Osteocyte (in vitro differentiated cells): ENCODE results near the gene MEF2C. TPM values are rescaled to one million over a fixed set of nuclear protein-coding genes. Genes with fewer than 3 reads are reported as not detected.

ENCODE experiments used
- DNase-seq: peaks from one replicate; pipeline ENCODE4 v3.0.0; 2021; ENCODE audit warnings: mixed read lengths; ENCODE audit not compliant: unreplicated experiment; ENCODE audit errors: extremely low spot score
- H3K27ac Mint-ChIP-seq: one replicate; pipeline ENCODE4 v1.8.0; 2021; ENCODE audit warnings: mild to moderate bottlenecking, mixed read lengths; ENCODE audit not compliant: unreplicated experiment
- H3K27me3 Mint-ChIP-seq: one replicate; pipeline ENCODE4 v1.8.0; 2021; ENCODE audit warnings: mixed read lengths; ENCODE audit not compliant: unreplicated experiment
- H3K36me3 Mint-ChIP-seq: one replicate; pipeline ENCODE4 v1.8.0; 2021; ENCODE audit warnings: mixed read lengths; ENCODE audit not compliant: unreplicated experiment
- H3K4me1 Mint-ChIP-seq: one replicate; pipeline ENCODE4 v1.8.0; 2021; ENCODE audit warnings: mixed read lengths; ENCODE audit not compliant: unreplicated experiment
- H3K4me3 Mint-ChIP-seq: one replicate; pipeline ENCODE4 v1.8.0; 2021; ENCODE audit warnings: mild to moderate bottlenecking, moderate library complexity, mixed read lengths; ENCODE audit not compliant: unreplicated experiment
- H3K9me3 Mint-ChIP-seq: one replicate; pipeline ENCODE4 v1.8.0; 2021; ENCODE audit warnings: mixed read lengths; ENCODE audit not compliant: unreplicated experiment
- total RNA-seq: library from RNA; stranded (reverse); gene quantifications from 2 replicates; pipeline ENCODE4 v1.2.1, GENCODE V29; 2021
- TF ChIP-seq, protein P1 (sequence below): fragments of 200-600 bp; sonication (generic); IDR thresholded peaks from 2 replicates; pipeline ENCODE4 v1.5.0; 2021; ENCODE audit warnings: antibody characterized with exemption, mild to moderate bottlenecking, moderate library complexity

Gene MEF2C
- total RNA-seq, 1 donor from 2014 or later: 9.4 TPM

DNA sequence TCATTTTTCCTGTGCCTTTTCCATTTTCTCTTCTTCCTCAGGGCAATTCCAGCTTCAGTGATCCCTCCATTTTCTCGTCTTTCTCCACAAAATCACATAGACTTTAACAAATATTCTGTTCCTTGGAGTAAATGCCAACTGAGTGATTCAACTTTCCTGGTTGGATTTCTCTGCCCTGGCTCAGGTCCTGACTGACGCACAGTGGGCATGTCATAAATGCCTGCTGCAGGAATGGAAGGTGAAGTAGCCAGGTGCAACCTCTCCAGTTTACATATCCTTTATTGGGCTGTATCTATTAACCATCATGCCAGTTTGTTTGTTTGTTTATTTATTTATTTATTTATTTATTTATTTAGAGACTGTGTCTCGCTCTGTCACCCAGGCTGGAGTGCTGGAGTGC, 95.1 kb downstream of the MEF2C start:
- H3K4me3 Mint-ChIP-seq: no peak overlapping the region
- H3K36me3 Mint-ChIP-seq: no peaks in the 10 kb centered on the region
- H3K4me1 Mint-ChIP-seq: peaks cover 27% of the 10 kb centered on the region
- TF ChIP-seq, protein P1, sequence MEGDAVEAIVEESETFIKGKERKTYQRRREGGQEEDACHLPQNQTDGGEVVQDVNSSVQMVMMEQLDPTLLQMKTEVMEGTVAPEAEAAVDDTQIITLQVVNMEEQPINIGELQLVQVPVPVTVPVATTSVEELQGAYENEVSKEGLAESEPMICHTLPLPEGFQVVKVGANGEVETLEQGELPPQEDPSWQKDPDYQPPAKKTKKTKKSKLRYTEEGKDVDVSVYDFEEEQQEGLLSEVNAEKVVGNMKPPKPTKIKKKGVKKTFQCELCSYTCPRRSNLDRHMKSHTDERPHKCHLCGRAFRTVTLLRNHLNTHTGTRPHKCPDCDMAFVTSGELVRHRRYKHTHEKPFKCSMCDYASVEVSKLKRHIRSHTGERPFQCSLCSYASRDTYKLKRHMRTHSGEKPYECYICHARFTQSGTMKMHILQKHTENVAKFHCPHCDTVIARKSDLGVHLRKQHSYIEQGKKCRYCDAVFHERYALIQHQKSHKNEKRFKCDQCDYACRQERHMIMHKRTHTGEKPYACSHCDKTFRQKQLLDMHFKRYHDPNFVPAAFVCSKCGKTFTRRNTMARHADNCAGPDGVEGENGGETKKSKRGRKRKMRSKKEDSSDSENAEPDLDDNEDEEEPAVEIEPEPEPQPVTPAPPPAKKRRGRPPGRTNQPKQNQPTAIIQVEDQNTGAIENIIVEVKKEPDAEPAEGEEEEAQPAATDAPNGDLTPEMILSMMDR: no peak
- H3K9me3 Mint-ChIP-seq: no peaks in the 10 kb centered on the region
- H3K27ac Mint-ChIP-seq: peak overlapping the region; percentile 28
- no peak for DNase-seq
- no peaks in the 10 kb centered on the region for H3K27me3 Mint-ChIP-seq

DNA sequence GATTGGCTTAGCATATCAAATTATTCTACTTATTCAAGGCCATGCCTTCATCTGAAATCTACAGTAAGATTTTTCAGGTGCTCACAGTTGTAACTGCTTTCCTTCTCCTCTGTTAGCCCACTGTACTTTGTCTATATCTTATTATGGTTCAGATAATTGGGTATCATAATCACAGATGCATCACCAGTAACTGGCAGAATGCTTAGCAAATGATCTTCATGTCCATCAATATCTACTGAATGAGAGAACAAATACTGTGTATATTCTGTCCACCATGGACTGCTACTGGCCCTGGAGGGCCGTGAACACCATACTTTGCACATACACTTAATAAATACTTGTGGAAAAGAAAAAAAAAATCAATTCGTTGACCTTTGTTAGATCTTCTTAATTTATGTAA, 96.2 kb downstream of the MEF2C start:
- H3K4me3 Mint-ChIP-seq: no peak overlapping the region

DNA sequence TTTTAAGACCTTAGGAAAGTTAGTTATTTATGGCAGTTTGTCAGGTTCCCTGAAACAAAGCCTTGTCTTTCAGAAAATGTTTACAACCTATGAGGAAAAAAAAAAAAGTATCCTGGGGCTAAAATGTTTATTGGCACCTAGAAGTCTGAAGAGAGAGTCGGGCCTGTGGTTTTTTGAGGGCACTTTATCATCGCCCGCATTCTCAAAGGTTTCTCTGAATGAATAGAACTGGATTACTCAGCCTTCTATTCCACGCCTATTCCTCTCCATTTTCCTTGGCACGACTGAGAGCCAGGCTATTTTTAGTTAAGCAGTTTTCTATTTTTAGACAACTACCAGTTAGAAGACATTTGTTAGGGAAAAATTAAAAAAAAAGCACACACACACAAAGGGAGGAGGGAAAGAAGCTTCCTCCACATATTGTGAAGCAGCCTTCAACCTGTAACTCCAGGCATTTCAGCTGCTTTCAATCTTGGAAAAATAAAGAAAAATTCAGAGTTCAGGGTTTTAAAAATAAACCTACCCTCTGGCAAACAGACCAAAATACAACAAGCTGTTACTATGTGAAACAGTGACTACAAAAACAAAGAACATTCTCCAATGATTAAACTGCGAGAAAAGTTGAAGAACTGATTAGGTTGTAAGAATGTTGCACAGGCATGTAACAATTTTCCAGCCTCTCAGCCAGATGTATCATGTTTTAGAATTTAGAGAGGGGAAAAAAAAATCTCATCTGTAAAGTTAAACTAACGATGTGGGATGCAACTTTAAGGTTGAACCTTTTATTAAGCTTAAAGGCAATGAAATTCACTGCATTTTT, 97.0 kb downstream of the MEF2C start:
- TF ChIP-seq, protein P1: no peak
- Mint-ChIP-seq H3K27me3 (no peaks in the 10 kb centered on the region), H3K9me3 (no peaks in the 10 kb centered on the region), H3K27ac (peak overlapping the region; percentile 98), H3K36me3 (no peaks in the 10 kb centered on the region), H3K4me1 (peaks cover 27% of the 10 kb centered on the region), H3K4me3 (peak overlapping the region; percentile 67)
- DNase-seq: no peak

More for the DNA sequence above, 96.2 kb downstream of the MEF2C start:
- Mint-ChIP-seq H3K27ac (peak overlapping the region; percentile 74), H3K36me3 (no peaks in the 10 kb centered on the region), H3K9me3 (no peaks in the 10 kb centered on the region), H3K27me3 (no peaks in the 10 kb centered on the region), H3K4me1 (peaks cover 27% of the 10 kb centered on the region)
- DNase-seq: no peak
- TF ChIP-seq, protein P1: no peak

DNA sequence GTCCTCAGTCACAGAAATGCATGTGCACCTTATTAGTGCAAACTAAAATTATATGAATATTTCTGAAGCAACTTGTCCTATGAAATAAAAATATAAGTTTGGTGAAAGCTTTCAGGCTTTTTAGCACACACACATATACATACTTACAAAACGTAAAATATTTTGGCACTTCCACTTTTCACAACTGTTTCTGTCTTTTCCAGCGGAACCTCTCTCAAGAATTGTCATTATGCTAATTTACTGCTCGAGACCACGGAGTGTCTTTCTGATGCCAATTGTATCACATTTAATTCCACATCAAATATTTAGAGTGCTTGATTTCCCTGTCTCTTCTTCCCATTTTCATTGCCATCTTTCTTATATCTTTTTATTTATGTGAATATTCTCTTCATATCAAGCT, 100.4 kb downstream of the MEF2C start:
- Mint-ChIP-seq H3K36me3 (no peaks in the 10 kb centered on the region), H3K4me1 (peaks cover 29% of the 10 kb centered on the region), H3K27me3 (no peaks in the 10 kb centered on the region), H3K27ac (no peak overlapping the region), H3K9me3 (no peaks in the 10 kb centered on the region), H3K4me3 (no peak overlapping the region)
- no peak for DNase-seq
- TF ChIP-seq, protein P1: no peak

DNA sequence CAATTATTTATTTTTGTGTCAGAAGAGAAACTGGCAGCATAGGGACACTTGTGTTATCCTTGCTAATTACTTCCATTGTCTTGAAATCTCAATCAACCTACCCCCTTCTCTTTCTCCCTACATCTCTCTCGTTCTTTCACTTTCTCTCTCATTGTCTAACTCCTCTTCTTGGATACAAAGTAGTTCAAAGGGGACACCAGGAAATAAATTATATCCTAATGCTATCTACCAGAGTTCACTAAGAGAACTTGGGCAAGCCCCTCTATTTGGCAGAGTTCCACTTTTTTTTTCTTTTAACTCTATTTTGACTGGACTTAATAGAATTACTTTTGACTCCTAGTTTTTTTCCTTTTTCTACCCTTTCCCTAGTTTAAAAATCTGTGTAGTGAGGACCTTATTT, 102.2 kb downstream of the MEF2C start:
- Mint-ChIP-seq H3K36me3 (no peaks in the 10 kb centered on the region), H3K27ac (no peak overlapping the region), H3K4me1 (peaks cover 18% of the 10 kb centered on the region), H3K9me3 (no peaks in the 10 kb centered on the region), H3K4me3 (no peak overlapping the region), H3K27me3 (no peaks in the 10 kb centered on the region)
- no peak for DNase-seq
- TF ChIP-seq, protein P1: no peak
